ENCODE measurements around the gene TGFBR3. TPM values are rescaled to one million over a fixed set of nuclear protein-coding genes. Genes with fewer than 3 reads are reported as not detected.

TGFBR3 gene
- total RNA-seq, 2 experiments from 2014 or later, result 3.2 to 3.3 TPM

GRCh38 chr1:91879733-91880132 lies 6.2 kb downstream of the TGFBR3 start:
- CTCF ChIA-PET, result interaction anchor here (0.6 kb wide), 1 partner anchor 66 kb away, joined by 3 read pairs; no protein-coding TSS in a partner anchor
- peaks cover 66% of the 10 kb centered on the region for H3K4me1 Mint-ChIP-seq (ENCODE audit: low read depth)
- intact Hi-C loops (cut with micrococcal nuclease), result loop anchor here (5.0 kb wide), 3 partner anchors 147 to 658 kb away; no protein-coding TSS in a partner anchor
- no peaks in the 10 kb centered on the region for H3K36me3 Mint-ChIP-seq (ENCODE audit: low read depth)
- peaks cover 7% of the 10 kb centered on the region for H3K27me3 Mint-ChIP-seq (ENCODE audit: low read depth)
- no peak for DNase-seq
- H3K27ac Mint-ChIP-seq, result no peak overlapping the region
- no peak overlapping the region for H3K4me3 Mint-ChIP-seq
- H3K9me3 Mint-ChIP-seq, result no peaks in the 10 kb centered on the region

DNA sequence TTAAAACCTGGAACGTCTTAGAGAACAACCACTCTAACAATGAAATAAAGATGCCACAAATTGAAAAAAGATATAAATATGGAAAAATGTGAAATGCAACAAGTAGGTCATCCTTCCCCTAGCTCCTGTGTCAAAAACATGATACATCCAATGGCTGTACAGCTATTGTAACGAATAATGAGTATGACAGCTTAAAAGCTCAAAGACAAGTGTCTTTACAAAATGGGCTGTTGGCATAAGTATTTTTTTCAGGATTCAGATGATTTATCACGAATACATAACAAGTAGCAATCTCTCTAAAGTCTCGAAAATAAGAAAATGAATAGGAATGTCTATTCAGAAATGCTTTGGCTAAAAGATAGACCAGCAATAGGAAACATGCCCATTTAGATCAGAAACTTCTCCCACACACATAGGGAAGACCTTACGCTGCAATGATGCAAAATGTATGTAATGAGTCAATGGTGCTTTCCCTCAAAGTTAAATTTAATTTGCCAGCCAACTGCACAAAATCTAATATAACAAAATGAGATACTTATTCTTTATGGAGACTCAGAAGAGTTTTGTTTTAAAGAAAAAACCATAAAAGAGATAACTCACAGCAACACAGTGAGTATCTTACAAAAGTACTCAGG lies 8.3 kb downstream of the TGFBR3 start:
- DNase-seq, result peak; percentile 33
- Mint-ChIP-seq H3K4me3 (no peak overlapping the region), H3K27ac (peak overlapping the region; percentile 60), H3K36me3 (ENCODE audit: low read depth) (no peaks in the 10 kb centered on the region), H3K4me1 (ENCODE audit: low read depth) (peaks cover 58% of the 10 kb centered on the region), H3K27me3 (ENCODE audit: low read depth) (no peaks in the 10 kb centered on the region), H3K9me3 (no peaks in the 10 kb centered on the region)
- intact Hi-C loops (cut with micrococcal nuclease), result loop anchor here (1.0 to 5.0 kb wide), 9 partner anchors 9 to 660 kb away; partner anchors contain the start of genes CDC7 and TGFBR3
- CTCF ChIA-PET, result interaction anchor here (1.5 kb wide), 1 partner anchor 73 kb away, joined by 3 read pairs; no protein-coding TSS in a partner anchor

DNA sequence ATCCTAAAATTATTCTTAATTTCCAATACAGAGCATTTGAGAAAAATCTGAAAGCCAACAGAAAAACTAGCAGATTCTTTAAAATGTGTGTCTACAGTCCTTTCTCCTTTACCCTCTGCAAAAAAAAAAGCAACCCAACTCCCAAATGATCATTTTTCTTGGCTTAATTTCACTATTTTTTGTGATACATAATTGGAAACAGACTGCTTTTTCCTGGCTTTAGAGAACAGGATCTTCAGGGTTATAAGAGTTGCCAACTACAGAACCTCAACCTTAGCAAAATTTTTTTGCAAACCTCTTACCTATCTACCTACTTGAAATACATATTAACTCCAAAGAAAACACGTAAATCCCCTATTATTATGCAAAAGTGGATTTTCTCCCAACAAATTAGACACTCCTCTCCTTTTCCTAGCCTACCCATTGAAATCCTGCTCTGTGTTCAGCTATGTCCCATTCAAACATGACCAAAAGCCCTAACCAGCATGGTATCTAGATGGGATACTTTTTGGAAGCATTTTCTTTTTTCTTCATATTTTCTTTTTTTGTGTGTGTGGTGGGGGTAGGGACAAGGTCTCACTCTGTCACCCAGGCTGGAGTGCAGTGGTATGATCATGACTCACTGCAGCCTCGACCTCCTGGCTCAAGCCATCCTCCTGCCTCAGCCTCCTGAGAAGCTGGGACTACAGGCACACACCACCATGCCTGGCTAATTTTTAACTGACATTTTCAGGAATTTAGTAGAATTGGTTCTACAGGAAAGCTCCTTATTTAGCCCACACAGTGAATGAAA lies 9.0 kb downstream of the TGFBR3 start:
- CTCF ChIA-PET, result interaction anchor here (1.3 to 1.5 kb wide), 2 partner anchors 72 to 363 kb away, joined by 3 to 4 read pairs; no protein-coding TSS in a partner anchor
- intact Hi-C loops (cut with micrococcal nuclease), result loop anchor here (1.0 to 5.0 kb wide), 8 partner anchors 9 to 660 kb away; partner anchors contain the start of genes CDC7 and TGFBR3
- Mint-ChIP-seq H3K27me3 (ENCODE audit: low read depth) (no peaks in the 10 kb centered on the region), H3K9me3 (no peaks in the 10 kb centered on the region), H3K4me3 (no peak overlapping the region), H3K4me1 (ENCODE audit: low read depth) (peaks cover 66% of the 10 kb centered on the region), H3K27ac (peak overlapping the region; percentile 60), H3K36me3 (ENCODE audit: low read depth) (no peaks in the 10 kb centered on the region)
- DNase-seq, result peak; percentile 12

DNA sequence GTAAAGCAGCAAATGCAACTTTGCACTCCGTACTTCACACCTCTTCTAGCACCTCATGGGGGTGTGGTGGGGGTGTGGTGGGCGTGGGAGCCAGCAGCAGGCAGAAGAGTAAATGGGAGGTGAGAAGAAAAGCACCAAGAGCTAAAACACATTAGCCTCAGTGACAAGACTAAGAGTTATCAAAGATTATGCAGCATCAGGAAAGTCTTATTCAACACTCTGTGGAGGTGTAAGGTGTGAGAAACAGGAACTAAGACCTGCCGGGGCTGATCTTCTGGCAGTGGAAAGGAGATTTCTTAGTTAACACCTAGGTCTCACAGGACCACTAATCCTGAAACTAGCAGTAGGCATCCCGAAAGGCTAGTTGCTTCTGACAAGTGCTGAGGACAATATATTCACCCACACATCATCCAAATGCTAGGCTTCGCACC lies 9.9 kb downstream of the TGFBR3 start:
- no peaks in the 10 kb centered on the region for H3K36me3 Mint-ChIP-seq (ENCODE audit: low read depth)
- no peak overlapping the region for H3K4me3 Mint-ChIP-seq
- CTCF ChIA-PET, result interaction anchor here (1.1 to 6.7 kb wide), 3 partner anchors 9 to 363 kb away, joined by 4 to 47 read pairs (median 4); partner anchors contain the start of gene TGFBR3
- H3K27ac Mint-ChIP-seq, result peak overlapping the region; percentile 5
- H3K27me3 Mint-ChIP-seq (ENCODE audit: low read depth), result no peaks in the 10 kb centered on the region
- peak; percentile 61 for DNase-seq
- H3K9me3 Mint-ChIP-seq, result no peaks in the 10 kb centered on the region
- intact Hi-C loops (cut with micrococcal nuclease), result loop anchor here (1.0 to 5.0 kb wide), 5 partner anchors 144 to 661 kb away; partner anchors contain the start of gene CDC7
- H3K4me1 Mint-ChIP-seq (ENCODE audit: low read depth), result peaks cover 74% of the 10 kb centered on the region

- CTCF ChIA-PET, result interaction anchor here (0.7 to 6.7 kb wide), 2 partner anchors 11 to 15 kb away, joined by 3 to 47 read pairs; partner anchors contain the start of gene TGFBR3
- no peak overlapping the region for H3K27ac Mint-ChIP-seq
- no peak for DNase-seq
- H3K4me1 Mint-ChIP-seq (ENCODE audit: low read depth), result peaks cover 77% of the 10 kb centered on the region
- no peaks in the 10 kb centered on the region for H3K9me3 Mint-ChIP-seq
- H3K27me3 Mint-ChIP-seq (ENCODE audit: low read depth), result no peaks in the 10 kb centered on the region
- H3K36me3 Mint-ChIP-seq (ENCODE audit: low read depth), result no peaks in the 10 kb centered on the region
- H3K4me3 Mint-ChIP-seq, result no peak overlapping the region
- intact Hi-C loops (cut with micrococcal nuclease), result no loop called here
Observed at GRCh38 chr1:91874167-91874566, 11.8 kb downstream of the TGFBR3 start.

- peak overlapping the region; percentile 40 for H3K4me3 Mint-ChIP-seq
- no peaks in the 10 kb centered on the region for H3K36me3 Mint-ChIP-seq (ENCODE audit: low read depth)
- H3K27me3 Mint-ChIP-seq (ENCODE audit: low read depth), result no peaks in the 10 kb centered on the region
- peaks cover 63% of the 10 kb centered on the region for H3K4me1 Mint-ChIP-seq (ENCODE audit: low read depth)
- peak; percentile 71 for DNase-seq
- intact Hi-C loops (cut with micrococcal nuclease), result loop anchor here (1.0 kb wide), 1 partner anchor 68 kb away; no protein-coding TSS in a partner anchor
- CTCF ChIA-PET, result interaction anchor here (0.8 to 6.7 kb wide), 2 partner anchors 12 to 120 kb away, joined by 3 to 47 read pairs; partner anchors contain the start of gene TGFBR3
- no peaks in the 10 kb centered on the region for H3K9me3 Mint-ChIP-seq
- H3K27ac Mint-ChIP-seq, result no peak overlapping the region
Observed at GRCh38 chr1:91872559-91873081, 13.3 kb downstream of the TGFBR3 start.

DNA sequence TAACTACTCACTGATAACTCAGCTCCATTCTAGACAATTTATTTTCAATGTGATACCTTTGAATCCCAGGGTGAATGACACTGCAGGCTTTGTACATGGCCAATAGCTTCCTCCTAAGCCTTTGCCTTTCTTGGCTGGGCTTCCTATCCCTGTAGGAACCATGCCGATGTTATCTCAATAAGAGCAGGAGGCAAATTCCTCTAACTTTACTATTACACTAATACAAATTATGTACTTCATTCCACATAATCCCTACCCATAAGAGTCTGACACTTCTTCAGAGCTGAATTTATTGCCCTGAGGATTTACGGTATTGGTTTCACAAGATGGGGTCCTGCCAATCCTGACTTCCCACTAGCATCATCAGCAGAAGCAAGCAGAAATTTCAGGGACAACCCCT lies 14.0 kb downstream of the TGFBR3 start:
- CTCF ChIA-PET, result interaction anchor here (0.8 to 6.7 kb wide), 2 partner anchors 13 to 120 kb away, joined by 3 to 47 read pairs; partner anchors contain the start of gene TGFBR3
- intact Hi-C loops (cut with micrococcal nuclease), result loop anchor here (1.0 kb wide), 1 partner anchor 68 kb away; no protein-coding TSS in a partner anchor
- no peak for DNase-seq
- Mint-ChIP-seq H3K27ac (no peak overlapping the region), H3K36me3 (ENCODE audit: low read depth) (no peaks in the 10 kb centered on the region), H3K4me1 (ENCODE audit: low read depth) (peaks cover 56% of the 10 kb centered on the region), H3K27me3 (ENCODE audit: low read depth) (no peaks in the 10 kb centered on the region), H3K4me3 (no peak overlapping the region), H3K9me3 (no peaks in the 10 kb centered on the region)

DNA sequence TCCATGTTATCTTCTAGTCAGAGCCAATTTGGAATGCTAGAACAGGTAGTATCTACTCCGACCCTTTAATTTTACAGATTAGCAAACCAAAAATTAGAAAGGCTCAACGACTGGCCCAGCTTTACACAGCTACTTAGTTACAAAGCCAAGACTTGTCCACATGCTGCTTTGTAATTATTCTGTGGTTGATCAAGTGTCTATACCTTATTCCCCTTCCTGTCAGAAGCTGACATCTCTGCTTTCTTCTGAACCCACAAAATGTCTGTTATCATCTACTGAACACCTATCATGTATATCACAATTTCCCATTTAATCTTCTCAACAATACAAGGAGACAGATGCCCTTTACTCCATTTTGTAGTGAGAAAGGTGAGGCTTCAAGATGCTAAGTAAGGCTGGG lies 15.6 kb downstream of the TGFBR3 start:
- Mint-ChIP-seq H3K4me1 (ENCODE audit: low read depth) (peaks cover 41% of the 10 kb centered on the region), H3K27me3 (ENCODE audit: low read depth) (no peaks in the 10 kb centered on the region), H3K36me3 (ENCODE audit: low read depth) (no peaks in the 10 kb centered on the region), H3K9me3 (no peaks in the 10 kb centered on the region), H3K27ac (no peak overlapping the region), H3K4me3 (no peak overlapping the region)
- CTCF ChIA-PET, result interaction anchor here (6.7 kb wide), 1 partner anchor 15 kb away, joined by 47 read pairs; the partner anchor contains the start of gene TGFBR3
- DNase-seq, result no peak
- intact Hi-C loops (cut with micrococcal nuclease), result no loop called here

DNA sequence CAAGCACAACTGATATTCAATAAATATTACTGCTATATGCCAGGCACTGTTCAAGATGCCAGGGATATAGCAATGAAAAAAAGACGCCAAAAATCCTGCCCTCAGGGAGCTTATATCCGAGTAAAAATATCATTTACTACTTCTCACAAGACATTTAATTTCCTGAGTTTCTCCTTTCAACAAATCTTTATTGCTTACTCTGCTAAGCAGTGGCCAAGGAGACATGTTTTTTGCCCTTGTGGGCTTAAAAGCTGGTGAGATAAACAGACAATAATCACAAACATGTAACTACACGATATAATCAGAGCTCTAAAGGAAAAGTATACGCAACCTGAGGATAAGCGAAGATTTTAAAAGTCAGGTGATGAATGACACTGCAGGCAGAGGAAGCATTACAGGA lies 19.5 kb downstream of the TGFBR3 start:
- intact Hi-C loops (cut with micrococcal nuclease), result no loop called here
- no peak for DNase-seq
- H3K4me3 Mint-ChIP-seq, result no peak overlapping the region
- H3K4me1 Mint-ChIP-seq (ENCODE audit: low read depth), result peaks cover 15% of the 10 kb centered on the region
- CTCF ChIA-PET, result interaction anchor here (0.6 to 1.2 kb wide), 2 partner anchors 17 to 130 kb away, joined by 3 read pairs; no protein-coding TSS in a partner anchor
- H3K36me3 Mint-ChIP-seq (ENCODE audit: low read depth), result no peaks in the 10 kb centered on the region
- H3K27me3 Mint-ChIP-seq (ENCODE audit: low read depth), result no peaks in the 10 kb centered on the region
- no peak overlapping the region for H3K27ac Mint-ChIP-seq
- H3K9me3 Mint-ChIP-seq, result no peaks in the 10 kb centered on the region

- DNase-seq, result no peak
- H3K27me3 Mint-ChIP-seq (ENCODE audit: low read depth), result no peaks in the 10 kb centered on the region
- no peaks in the 10 kb centered on the region for H3K9me3 Mint-ChIP-seq
- H3K4me3 Mint-ChIP-seq, result no peak overlapping the region
- intact Hi-C loops (cut with micrococcal nuclease), result no loop called here
- no peak overlapping the region for H3K27ac Mint-ChIP-seq
- H3K36me3 Mint-ChIP-seq (ENCODE audit: low read depth), result peaks cover 3% of the 10 kb centered on the region
- CTCF ChIA-PET, result interaction anchor here (0.7 kb wide), 1 partner anchor 362 kb away, joined by 3 read pairs; no protein-coding TSS in a partner anchor
- H3K4me1 Mint-ChIP-seq (ENCODE audit: low read depth), result peaks cover 3% of the 10 kb centered on the region
Observed at GRCh38 chr1:91864017-91864700, 21.8 kb downstream of the TGFBR3 start.

DNA sequence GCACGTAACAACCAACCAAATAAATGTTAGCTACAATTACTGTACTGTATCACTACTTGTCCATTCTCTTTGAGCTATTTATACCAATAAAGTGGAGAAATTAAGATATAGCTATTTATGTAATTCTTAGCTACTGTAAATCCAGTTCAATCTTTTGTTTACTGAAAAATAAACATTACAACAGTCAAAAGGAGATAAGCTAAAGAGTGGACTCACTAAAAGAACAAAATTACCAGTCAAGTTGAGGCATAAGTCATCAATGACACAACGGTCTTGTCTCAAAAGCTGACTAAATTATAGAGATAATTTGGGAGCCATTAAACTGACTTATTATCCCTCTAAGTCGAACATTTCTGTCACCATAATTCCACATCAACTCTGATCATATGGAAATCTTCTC lies 22.5 kb downstream of the TGFBR3 start:
- intact Hi-C loops (cut with micrococcal nuclease), result no loop called here
- CTCF ChIA-PET, result interaction anchor here (1.0 kb wide), 1 partner anchor 21 kb away, joined by 3 read pairs; no protein-coding TSS in a partner anchor
- Mint-ChIP-seq H3K27me3 (ENCODE audit: low read depth) (no peaks in the 10 kb centered on the region), H3K4me1 (ENCODE audit: low read depth) (peaks cover 3% of the 10 kb centered on the region), H3K9me3 (no peaks in the 10 kb centered on the region), H3K4me3 (no peak overlapping the region), H3K36me3 (ENCODE audit: low read depth) (peaks cover 3% of the 10 kb centered on the region), H3K27ac (no peak overlapping the region)
- DNase-seq, result no peak

All from activated naive CD4-positive, alpha-beta T cell treated with anti-CD3 and anti-CD28 coated beads for 36 hours (primary cell).